Measurements from ENCODE around the gene CDC14B.

CDC14B gene

DNA sequence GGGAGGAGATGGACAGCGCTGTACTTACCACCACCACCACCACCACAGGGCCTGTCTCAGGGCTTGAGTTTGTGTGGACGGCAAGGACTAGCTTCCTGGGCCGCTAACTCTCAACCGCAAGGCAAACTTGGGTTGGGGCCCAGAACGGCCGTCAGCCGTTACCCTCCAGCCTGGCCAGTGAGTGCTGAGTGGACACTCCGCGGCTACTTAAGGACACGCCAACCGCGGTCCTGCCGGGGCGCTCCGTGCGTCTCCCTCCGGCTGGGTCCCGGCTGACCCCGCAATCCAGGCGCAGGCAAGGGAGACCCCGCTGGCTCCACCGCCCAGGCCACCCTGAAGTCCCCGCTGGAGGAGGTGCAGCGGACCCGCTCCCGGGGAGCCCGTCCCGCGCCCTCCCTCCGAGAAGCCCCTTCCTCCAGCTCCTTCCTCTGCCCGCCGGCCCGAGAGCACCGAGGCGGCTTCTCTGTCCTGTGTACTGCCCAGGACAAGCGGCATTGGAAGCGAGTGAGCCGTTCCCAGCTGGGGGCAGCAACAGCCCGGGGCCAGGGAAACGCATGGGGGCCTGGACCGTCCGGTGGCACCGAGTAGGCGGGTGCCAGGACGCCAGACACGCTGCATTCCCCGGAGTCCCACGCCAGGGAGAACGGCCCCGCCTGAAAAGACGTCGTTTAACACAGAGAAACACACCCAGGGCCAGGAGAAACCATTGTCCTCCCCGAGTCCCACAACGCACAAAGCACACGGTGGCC lies 123.1 kb downstream of the CDC14B start:
- Histone ChIP-seq H2AFZ (ENCODE audit: low read length) (no peak overlapping the region), H3K4me3 (ENCODE audit: low read length, poor library complexity, severe bottlenecking) (no peak overlapping the region), H3K4me2 (ENCODE audit: low read depth, low read length, poor library complexity, severe bottlenecking) (no peak overlapping the region), H3K9me2 (replicated peaks; ENCODE audit: low read depth, low read length) (no peaks in the 10 kb centered on the region), H3F3A (ENCODE audit: low read depth) (no peaks in the 10 kb centered on the region), H3K27me3 (ENCODE audit: insufficient read depth, low read length, poor library complexity, severe bottlenecking) (no peaks in the 10 kb centered on the region), H3K9ac (ENCODE audit: low read depth, low read length, poor library complexity, severe bottlenecking) (no peak overlapping the region), H3K4me1 (ENCODE audit: insufficient read depth, low read length, poor library complexity, severe bottlenecking) (no peaks in the 10 kb centered on the region), H4K20me1 (ENCODE audit: insufficient read depth, low read length, poor library complexity, severe bottlenecking) (no peaks in the 10 kb centered on the region), H3K36me3 (ENCODE audit: insufficient read depth, low read length) (no peaks in the 10 kb centered on the region), H3K9me3 (ENCODE audit: insufficient read depth, low read depth, low read length) (no peaks in the 10 kb centered on the region), H3K79me2 (ENCODE audit: insufficient read depth, low read length) (no peaks in the 10 kb centered on the region)
- TF ChIP-seq, protein P1, sequence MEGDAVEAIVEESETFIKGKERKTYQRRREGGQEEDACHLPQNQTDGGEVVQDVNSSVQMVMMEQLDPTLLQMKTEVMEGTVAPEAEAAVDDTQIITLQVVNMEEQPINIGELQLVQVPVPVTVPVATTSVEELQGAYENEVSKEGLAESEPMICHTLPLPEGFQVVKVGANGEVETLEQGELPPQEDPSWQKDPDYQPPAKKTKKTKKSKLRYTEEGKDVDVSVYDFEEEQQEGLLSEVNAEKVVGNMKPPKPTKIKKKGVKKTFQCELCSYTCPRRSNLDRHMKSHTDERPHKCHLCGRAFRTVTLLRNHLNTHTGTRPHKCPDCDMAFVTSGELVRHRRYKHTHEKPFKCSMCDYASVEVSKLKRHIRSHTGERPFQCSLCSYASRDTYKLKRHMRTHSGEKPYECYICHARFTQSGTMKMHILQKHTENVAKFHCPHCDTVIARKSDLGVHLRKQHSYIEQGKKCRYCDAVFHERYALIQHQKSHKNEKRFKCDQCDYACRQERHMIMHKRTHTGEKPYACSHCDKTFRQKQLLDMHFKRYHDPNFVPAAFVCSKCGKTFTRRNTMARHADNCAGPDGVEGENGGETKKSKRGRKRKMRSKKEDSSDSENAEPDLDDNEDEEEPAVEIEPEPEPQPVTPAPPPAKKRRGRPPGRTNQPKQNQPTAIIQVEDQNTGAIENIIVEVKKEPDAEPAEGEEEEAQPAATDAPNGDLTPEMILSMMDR (conservative IDR thresholded peaks at IDR 0.05; ENCODE audit: low read length), result no peak
- no peak for TF ChIP-seq EZH2phosphoT487 (IDR thresholded peaks at IDR 0.05; ENCODE audit: borderline replicate concordance)

GRCh38 chr9:96495341-96495740 lies 124.3 kb downstream of the CDC14B start:
- Histone ChIP-seq H3K4me3 (ENCODE audit: low read length, poor library complexity, severe bottlenecking) (no peak overlapping the region), H3K9ac (ENCODE audit: low read depth, low read length, poor library complexity, severe bottlenecking) (no peak overlapping the region), H3K79me2 (ENCODE audit: insufficient read depth, low read length) (no peaks in the 10 kb centered on the region), H3K4me2 (ENCODE audit: low read depth, low read length, poor library complexity, severe bottlenecking) (no peak overlapping the region), H3K27me3 (ENCODE audit: insufficient read depth, low read length, poor library complexity, severe bottlenecking) (no peaks in the 10 kb centered on the region), H3K36me3 (ENCODE audit: insufficient read depth, low read length) (no peaks in the 10 kb centered on the region), H3F3A (ENCODE audit: low read depth) (no peaks in the 10 kb centered on the region), H4K20me1 (ENCODE audit: insufficient read depth, low read length, poor library complexity, severe bottlenecking) (no peaks in the 10 kb centered on the region), H3K9me3 (ENCODE audit: insufficient read depth, low read depth, low read length) (no peaks in the 10 kb centered on the region), H3K9me2 (replicated peaks; ENCODE audit: low read depth, low read length) (no peaks in the 10 kb centered on the region), H2AFZ (ENCODE audit: low read length) (no peak overlapping the region), H3K4me1 (ENCODE audit: insufficient read depth, low read length, poor library complexity, severe bottlenecking) (no peaks in the 10 kb centered on the region)
- no peak for TF ChIP-seq EZH2phosphoT487 (IDR thresholded peaks at IDR 0.05; ENCODE audit: borderline replicate concordance)
- TF ChIP-seq, protein P1 (conservative IDR thresholded peaks at IDR 0.05; ENCODE audit: low read length), result no peak

GRCh38 chr9:96494215-96494800 lies 125.3 kb downstream of the CDC14B start:
- Histone ChIP-seq H3K4me3 (ENCODE audit: low read length, poor library complexity, severe bottlenecking) (no peak overlapping the region), H3K4me2 (ENCODE audit: low read depth, low read length, poor library complexity, severe bottlenecking) (no peak overlapping the region), H3K4me1 (ENCODE audit: insufficient read depth, low read length, poor library complexity, severe bottlenecking) (no peaks in the 10 kb centered on the region), H3K9me2 (replicated peaks; ENCODE audit: low read depth, low read length) (no peaks in the 10 kb centered on the region), H4K20me1 (ENCODE audit: insufficient read depth, low read length, poor library complexity, severe bottlenecking) (no peaks in the 10 kb centered on the region), H3K36me3 (ENCODE audit: insufficient read depth, low read length) (no peaks in the 10 kb centered on the region), H3K79me2 (ENCODE audit: insufficient read depth, low read length) (no peaks in the 10 kb centered on the region), H2AFZ (ENCODE audit: low read length) (no peak overlapping the region), H3K9me3 (ENCODE audit: insufficient read depth, low read depth, low read length) (no peaks in the 10 kb centered on the region), H3F3A (ENCODE audit: low read depth) (no peaks in the 10 kb centered on the region), H3K9ac (ENCODE audit: low read depth, low read length, poor library complexity, severe bottlenecking) (no peak overlapping the region), H3K27me3 (ENCODE audit: insufficient read depth, low read length, poor library complexity, severe bottlenecking) (no peaks in the 10 kb centered on the region)
- no peak for TF ChIP-seq EZH2phosphoT487 (IDR thresholded peaks at IDR 0.05; ENCODE audit: borderline replicate concordance)

Measured in Loucy (cell line).